Neural progenitor cell (in vitro differentiated cells): ENCODE results near the gene CAP2.

ENCODE experiments used
- EZH2 ChIP-seq: fragments of 200-600 bp; sonication (generic); IDR thresholded peaks from 2 replicates; pipeline ENCODE4 v1.6.1; 2017; ENCODE audit warnings: antibody characterized with exemption, mild to moderate bottlenecking, moderate library complexity
- EZH2phosphoT487 ChIP-seq: fragments of 200-600 bp; sonication (generic); IDR thresholded peaks from 2 replicates; pipeline ENCODE4 v1.6.1; 2017; ENCODE audit warnings: antibody characterized with exemption
- TF ChIP-seq, protein P1 (sequence below): fragments of 200-600 bp; sonication (generic); IDR thresholded peaks from 2 replicates; pipeline ENCODE4 v1.5.1; 2017; ENCODE audit warnings: antibody characterized with exemption, mild to moderate bottlenecking

DNA sequence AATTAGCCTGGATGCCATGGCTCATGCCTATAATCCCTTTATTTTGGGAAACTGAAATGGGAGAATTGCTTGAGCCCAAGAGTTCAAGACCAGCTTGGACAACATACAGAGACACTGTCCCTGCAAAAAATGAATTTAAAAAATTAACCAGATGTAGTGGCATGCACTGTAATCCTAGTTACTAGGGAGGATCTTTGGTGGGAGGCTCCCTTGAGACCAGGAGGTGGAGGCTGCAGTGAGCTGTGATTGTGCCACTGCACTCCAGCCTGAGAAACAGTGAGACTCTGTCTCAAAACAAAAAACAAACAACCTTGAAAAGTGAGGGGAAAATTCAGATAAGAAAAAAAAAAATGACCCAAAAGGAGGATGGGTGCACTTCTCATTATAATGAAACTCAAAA lies 23.4 kb downstream of the CAP2 start:
- TF ChIP-seq EZH2 = no peak
- TF ChIP-seq, protein P1, sequence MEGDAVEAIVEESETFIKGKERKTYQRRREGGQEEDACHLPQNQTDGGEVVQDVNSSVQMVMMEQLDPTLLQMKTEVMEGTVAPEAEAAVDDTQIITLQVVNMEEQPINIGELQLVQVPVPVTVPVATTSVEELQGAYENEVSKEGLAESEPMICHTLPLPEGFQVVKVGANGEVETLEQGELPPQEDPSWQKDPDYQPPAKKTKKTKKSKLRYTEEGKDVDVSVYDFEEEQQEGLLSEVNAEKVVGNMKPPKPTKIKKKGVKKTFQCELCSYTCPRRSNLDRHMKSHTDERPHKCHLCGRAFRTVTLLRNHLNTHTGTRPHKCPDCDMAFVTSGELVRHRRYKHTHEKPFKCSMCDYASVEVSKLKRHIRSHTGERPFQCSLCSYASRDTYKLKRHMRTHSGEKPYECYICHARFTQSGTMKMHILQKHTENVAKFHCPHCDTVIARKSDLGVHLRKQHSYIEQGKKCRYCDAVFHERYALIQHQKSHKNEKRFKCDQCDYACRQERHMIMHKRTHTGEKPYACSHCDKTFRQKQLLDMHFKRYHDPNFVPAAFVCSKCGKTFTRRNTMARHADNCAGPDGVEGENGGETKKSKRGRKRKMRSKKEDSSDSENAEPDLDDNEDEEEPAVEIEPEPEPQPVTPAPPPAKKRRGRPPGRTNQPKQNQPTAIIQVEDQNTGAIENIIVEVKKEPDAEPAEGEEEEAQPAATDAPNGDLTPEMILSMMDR = no peak
- TF ChIP-seq EZH2phosphoT487 = no peak
